Loucy (cell line): Measurements from ENCODE around the gene PCGF2.

Experiments
- H2AFZ ChIP-seq: fragments of 200-600 bp; sonication (generic); 2 replicates; pipeline ENCODE4 v1.6.0; 2016; ENCODE audit warnings: antibody characterized with exemption, mild to moderate bottlenecking, low read length, moderate library complexity
- H3F3A ChIP-seq: fragments of 200-600 bp; 2 replicates; pipeline ENCODE4 v1.6.0; 2016; ENCODE audit warnings: antibody characterized with exemption, low read depth, mild to moderate bottlenecking
- H3K27me3 ChIP-seq: fragments of 200-600 bp; sonication (generic); 2 replicates; pipeline ENCODE4 v1.6.1; 2014; ENCODE audit warnings: low read length, mild to moderate bottlenecking; ENCODE audit not compliant: insufficient read depth, poor library complexity, severe bottlenecking
- H3K36me3 ChIP-seq: fragments of 200-600 bp; sonication (generic); 2 replicates; pipeline ENCODE4 v1.6.1; 2016; ENCODE audit warnings: low read length; ENCODE audit not compliant: insufficient read depth
- H3K4me1 ChIP-seq: fragments of 200-600 bp; sonication (generic); 2 replicates; pipeline ENCODE4 v1.5.1; 2014; ENCODE audit warnings: low read length, mild to moderate bottlenecking; ENCODE audit not compliant: insufficient read depth, poor library complexity, severe bottlenecking
- H3K4me2 ChIP-seq: fragments of 200-600 bp; sonication (generic); 2 replicates; pipeline ENCODE4 v1.6.0; 2014; ENCODE audit warnings: antibody characterized with exemption, low read length, low read depth, mild to moderate bottlenecking; ENCODE audit not compliant: poor library complexity, severe bottlenecking
- H3K4me3 ChIP-seq: fragments of 200-600 bp; sonication (generic); 2 replicates; pipeline ENCODE4 v1.5.1; 2014; ENCODE audit warnings: low read length, mild to moderate bottlenecking, mixed read lengths; ENCODE audit not compliant: poor library complexity, severe bottlenecking
- H3K79me2 ChIP-seq: fragments of 200-600 bp; sonication (generic); 2 replicates; pipeline ENCODE4 v1.6.1; 2014; ENCODE audit warnings: low read length; ENCODE audit not compliant: insufficient read depth
- H3K9ac ChIP-seq: fragments of 200-600 bp; sonication (generic); 2 replicates; pipeline ENCODE4 v1.6.0; 2014; ENCODE audit warnings: mild to moderate bottlenecking, low read depth, low read length, moderate library complexity; ENCODE audit not compliant: poor library complexity, severe bottlenecking
- H3K9me2 ChIP-seq: fragments of 200-600 bp; sonication (generic); replicated peaks from 2 replicates; pipeline ENCODE4 v1.6.1; 2016; ENCODE audit warnings: low read depth, low read length, mixed read lengths
- H3K9me3 ChIP-seq: fragments of 200-600 bp; sonication (generic); 2 replicates; pipeline ENCODE4 v1.6.1; 2014; ENCODE audit warnings: mild to moderate bottlenecking, antibody characterized with exemption, low read length, low read depth; ENCODE audit not compliant: insufficient read depth
- H4K20me1 ChIP-seq: fragments of 200-600 bp; sonication (generic); 2 replicates; pipeline ENCODE4 v1.6.0; 2014; ENCODE audit warnings: antibody characterized with exemption, low read length, mild to moderate bottlenecking; ENCODE audit not compliant: insufficient read depth, poor library complexity, severe bottlenecking
- EZH2phosphoT487 ChIP-seq: fragments of 200-600 bp; IDR thresholded peaks from 2 replicates; pipeline ENCODE4 v1.6.1; 2018; ENCODE audit warnings: antibody characterized with exemption, mild to moderate bottlenecking, moderate library complexity, borderline replicate concordance
- TF ChIP-seq, protein P1 (sequence below): fragments of 200-600 bp; sonication (generic); conservative IDR thresholded peaks from 2 replicates; pipeline ENCODE4 v1.5.1; 2014; ENCODE audit warnings: mild to moderate bottlenecking, antibody characterized with exemption, low read length

Gene PCGF2

DNA sequence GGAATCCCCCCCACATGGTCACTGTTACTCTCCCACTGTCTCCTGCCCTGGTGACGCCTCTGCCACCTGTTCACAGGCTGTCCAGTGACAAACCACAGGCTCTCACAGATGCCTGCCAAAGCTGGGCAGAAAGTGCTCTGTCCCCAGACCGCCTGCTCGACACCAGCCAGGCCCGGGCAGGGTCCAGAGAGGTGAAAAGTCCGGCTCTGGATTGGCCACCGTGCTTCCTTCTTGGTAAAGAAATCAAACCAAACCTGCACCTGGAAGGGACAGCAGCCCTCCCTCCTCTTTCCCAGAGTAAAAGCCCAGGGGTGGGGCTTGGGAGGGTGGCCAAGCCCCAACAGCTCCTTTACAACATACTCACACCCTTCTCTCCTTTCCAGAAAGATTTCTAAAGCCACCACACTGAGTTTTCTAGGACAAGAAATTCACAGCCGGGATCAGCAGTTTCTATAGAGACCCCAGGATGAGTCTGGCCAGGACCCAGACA, 6.2 kb downstream of the PCGF2 start:
- peak overlapping the region; percentile 38 for H3K9ac ChIP-seq
- no peaks in the 10 kb centered on the region for H3K9me2 ChIP-seq
- no peak overlapping the region for H2AFZ ChIP-seq
- H3K4me3 ChIP-seq = peak overlapping the region; percentile 37
- TF ChIP-seq EZH2phosphoT487 = no peak
- TF ChIP-seq, protein P1, sequence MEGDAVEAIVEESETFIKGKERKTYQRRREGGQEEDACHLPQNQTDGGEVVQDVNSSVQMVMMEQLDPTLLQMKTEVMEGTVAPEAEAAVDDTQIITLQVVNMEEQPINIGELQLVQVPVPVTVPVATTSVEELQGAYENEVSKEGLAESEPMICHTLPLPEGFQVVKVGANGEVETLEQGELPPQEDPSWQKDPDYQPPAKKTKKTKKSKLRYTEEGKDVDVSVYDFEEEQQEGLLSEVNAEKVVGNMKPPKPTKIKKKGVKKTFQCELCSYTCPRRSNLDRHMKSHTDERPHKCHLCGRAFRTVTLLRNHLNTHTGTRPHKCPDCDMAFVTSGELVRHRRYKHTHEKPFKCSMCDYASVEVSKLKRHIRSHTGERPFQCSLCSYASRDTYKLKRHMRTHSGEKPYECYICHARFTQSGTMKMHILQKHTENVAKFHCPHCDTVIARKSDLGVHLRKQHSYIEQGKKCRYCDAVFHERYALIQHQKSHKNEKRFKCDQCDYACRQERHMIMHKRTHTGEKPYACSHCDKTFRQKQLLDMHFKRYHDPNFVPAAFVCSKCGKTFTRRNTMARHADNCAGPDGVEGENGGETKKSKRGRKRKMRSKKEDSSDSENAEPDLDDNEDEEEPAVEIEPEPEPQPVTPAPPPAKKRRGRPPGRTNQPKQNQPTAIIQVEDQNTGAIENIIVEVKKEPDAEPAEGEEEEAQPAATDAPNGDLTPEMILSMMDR = no peak
- no peaks in the 10 kb centered on the region for H3F3A ChIP-seq
- H3K4me2 ChIP-seq = peak overlapping the region; percentile 61
- H4K20me1 ChIP-seq = peaks cover 10% of the 10 kb centered on the region
- no peaks in the 10 kb centered on the region for H3K9me3 ChIP-seq
- H3K36me3 ChIP-seq = peaks cover 6% of the 10 kb centered on the region; the same call in 1 of the 2 replicates
- H3K79me2 ChIP-seq = peaks cover 57% of the 10 kb centered on the region
- H3K4me1 ChIP-seq = peaks cover 44% of the 10 kb centered on the region
- no peaks in the 10 kb centered on the region for H3K27me3 ChIP-seq

DNA sequence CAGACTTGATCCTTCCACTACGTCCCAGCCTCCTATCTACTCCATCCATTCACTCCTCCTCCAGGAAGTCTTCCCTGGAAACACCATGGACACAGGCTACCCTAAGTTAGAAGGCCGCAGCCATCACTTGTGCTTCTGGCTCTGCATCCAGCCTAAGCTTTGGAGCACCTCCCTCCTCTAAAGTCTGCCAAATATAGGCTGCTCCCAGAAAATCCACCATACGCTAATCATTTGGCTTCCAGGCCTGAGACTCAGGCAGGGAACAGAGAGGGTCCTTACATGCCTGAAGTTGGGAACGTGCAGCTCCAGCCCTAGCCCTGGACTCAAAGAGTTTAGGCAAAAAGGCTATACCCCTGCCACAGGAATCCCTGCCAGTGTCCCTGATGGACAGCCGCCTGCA, 6.7 kb downstream of the PCGF2 start:
- Histone ChIP-seq H2AFZ (no peak overlapping the region), H3K79me2 (peaks cover 52% of the 10 kb centered on the region; the same call in 1 of the 2 replicates), H3K9ac (peak overlapping the region; percentile 38), H4K20me1 (peaks cover 5% of the 10 kb centered on the region), H3K36me3 (peaks cover 6% of the 10 kb centered on the region; the same call in 1 of the 2 replicates), H3K27me3 (no peaks in the 10 kb centered on the region), H3K4me3 (no peak overlapping the region), H3F3A (no peaks in the 10 kb centered on the region), H3K9me2 (no peaks in the 10 kb centered on the region), H3K4me2 (peak overlapping the region; percentile 61), H3K4me1 (peaks cover 39% of the 10 kb centered on the region), H3K9me3 (no peaks in the 10 kb centered on the region)
- no peak for TF ChIP-seq EZH2phosphoT487
- TF ChIP-seq, protein P1 = no peak

DNA sequence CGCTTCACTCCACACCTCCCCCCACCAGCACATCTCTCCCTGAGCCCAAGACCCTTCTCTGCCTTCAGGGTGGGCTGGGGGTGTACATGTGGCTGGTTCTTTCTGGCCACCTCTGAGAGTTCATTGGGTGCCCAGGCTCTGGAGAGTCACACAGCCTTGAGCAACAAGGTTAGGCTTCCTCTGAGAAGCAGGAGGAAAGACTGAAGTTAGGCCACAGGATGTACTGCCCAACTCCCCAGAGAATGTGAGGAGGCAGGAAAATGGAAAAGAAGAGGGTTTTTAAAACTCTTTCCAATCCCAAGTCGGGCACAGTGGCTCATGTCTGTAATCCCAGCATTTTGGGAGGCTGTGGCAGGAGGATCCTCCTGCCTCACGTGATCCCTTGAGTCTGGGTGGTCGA, 7.3 kb downstream of the PCGF2 start:
- H3K9ac ChIP-seq = peak overlapping the region; percentile 38
- H3F3A ChIP-seq = no peaks in the 10 kb centered on the region
- no peak overlapping the region for H3K4me2 ChIP-seq
- H3K79me2 ChIP-seq = peaks cover 45% of the 10 kb centered on the region; the same call in 1 of the 2 replicates
- no peaks in the 10 kb centered on the region for H3K9me3 ChIP-seq
- H3K4me3 ChIP-seq = no peak overlapping the region
- H3K27me3 ChIP-seq = no peaks in the 10 kb centered on the region
- H2AFZ ChIP-seq = no peak overlapping the region
- H3K9me2 ChIP-seq = no peaks in the 10 kb centered on the region
- H4K20me1 ChIP-seq = no peaks in the 10 kb centered on the region
- H3K4me1 ChIP-seq = peaks cover 32% of the 10 kb centered on the region
- TF ChIP-seq EZH2phosphoT487 = no peak
- TF ChIP-seq, protein P1 = no peak
- peaks cover 8% of the 10 kb centered on the region; the same call in 1 of the 2 replicates for H3K36me3 ChIP-seq
